NCI-H2196 (cell line): Measurements from ENCODE around the gene TP53RK.

Experiments used
- DNase-seq: peaks from one replicate; lab custom pipeline; 2025; ENCODE audit not compliant: unreplicated experiment; lab: John Stamatoyannopoulos, UW

The TP53RK gene

DNA sequence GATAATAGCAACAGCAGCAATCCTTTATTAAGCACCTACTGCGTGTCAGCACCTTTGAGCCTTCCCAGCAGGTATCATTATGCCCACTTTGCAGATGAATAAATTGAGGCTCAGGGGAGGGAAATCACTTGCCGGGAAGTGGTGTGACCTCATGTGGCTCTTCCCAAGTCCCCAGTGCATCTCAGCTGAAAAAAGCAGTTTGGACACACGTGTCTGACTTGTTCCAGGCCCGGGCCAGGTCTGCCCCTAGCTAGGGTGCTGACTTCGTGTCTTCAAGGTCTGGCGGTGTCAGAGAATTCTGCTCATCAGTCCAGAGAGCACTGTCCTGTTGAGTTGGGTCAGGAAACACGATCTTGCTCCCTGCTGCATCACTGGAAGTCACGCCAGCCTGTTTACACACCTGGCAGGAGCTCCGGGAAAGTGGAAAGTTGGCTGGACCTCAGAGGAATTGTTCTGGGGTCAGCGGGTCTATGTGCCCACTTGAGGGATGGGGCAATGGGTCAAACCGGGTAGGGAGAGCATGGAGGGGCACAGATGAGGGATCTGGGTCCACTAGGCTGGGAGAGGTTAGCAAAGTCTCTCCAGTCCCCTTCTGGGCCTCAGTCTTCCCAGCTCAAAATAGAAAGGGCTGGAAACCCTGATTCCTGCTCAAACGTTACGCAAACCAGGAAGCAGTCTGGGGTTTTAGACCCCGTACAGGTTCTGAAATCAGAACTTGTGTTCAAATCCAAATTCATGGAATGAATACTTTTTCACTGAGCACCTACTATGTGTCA is 48.5 kb downstream of the TP53RK start:
- DNase-seq, result peak; percentile 72

DNA sequence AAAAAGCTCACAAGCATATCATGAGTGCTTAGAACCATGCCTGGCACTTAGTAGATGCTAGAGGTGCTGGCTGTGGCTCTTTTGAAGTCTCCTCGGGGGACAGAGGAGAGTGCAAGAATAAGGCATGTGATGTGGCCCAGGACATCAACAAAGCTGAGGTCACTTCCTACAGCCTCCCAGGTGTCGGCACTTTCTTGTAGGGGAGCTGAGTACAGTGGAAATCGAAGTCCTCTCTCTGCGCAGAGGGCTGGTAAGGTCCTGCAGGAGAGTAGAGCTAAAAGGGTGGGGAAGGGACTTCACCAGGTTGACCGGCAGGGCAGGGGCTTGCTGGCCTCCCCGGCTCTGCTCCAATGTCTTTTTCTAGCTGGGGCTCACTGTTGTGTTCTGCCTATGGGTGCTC is 49.2 kb downstream of the TP53RK start:
- no peak for DNase-seq

DNA sequence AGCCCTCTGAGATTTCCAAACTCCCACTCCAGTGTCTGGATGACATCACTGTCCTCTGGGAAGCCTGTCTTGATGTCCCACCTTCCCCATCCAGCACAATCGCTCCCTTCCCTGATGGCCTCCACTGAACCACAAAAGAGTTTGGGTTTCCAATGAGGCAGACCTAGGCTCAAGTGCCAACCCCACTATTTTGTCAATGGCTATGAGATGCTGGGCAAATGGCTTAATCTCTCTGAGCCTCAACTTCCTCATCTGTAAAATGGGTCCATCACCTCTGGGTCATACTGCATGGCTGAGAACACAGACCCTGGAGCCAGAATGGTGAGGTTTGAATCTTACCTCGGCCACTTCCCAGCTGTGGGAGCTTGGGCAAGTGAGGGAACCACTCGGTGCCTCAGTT is 49.7 kb downstream of the TP53RK start:
- DNase-seq, result no peak

DNA sequence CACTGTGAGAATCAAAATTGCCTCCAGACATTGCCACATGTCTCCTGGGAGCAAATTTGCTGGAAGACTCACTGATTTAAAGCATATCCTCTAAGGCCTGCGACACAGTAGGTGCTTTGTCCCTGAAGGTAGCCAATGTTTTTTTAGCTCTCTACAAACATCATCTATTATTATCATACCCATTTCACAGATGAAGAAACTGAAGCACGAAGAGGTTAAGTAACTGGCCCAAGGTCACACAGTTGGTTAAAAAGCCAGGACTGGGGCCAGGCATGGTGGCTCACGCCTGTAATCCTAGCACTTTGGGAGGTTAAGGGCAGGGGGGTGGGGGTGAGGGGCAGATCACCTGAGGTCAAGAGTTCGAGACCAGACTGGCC is 50.4 kb downstream of the TP53RK start:
- no peak for DNase-seq

DNA sequence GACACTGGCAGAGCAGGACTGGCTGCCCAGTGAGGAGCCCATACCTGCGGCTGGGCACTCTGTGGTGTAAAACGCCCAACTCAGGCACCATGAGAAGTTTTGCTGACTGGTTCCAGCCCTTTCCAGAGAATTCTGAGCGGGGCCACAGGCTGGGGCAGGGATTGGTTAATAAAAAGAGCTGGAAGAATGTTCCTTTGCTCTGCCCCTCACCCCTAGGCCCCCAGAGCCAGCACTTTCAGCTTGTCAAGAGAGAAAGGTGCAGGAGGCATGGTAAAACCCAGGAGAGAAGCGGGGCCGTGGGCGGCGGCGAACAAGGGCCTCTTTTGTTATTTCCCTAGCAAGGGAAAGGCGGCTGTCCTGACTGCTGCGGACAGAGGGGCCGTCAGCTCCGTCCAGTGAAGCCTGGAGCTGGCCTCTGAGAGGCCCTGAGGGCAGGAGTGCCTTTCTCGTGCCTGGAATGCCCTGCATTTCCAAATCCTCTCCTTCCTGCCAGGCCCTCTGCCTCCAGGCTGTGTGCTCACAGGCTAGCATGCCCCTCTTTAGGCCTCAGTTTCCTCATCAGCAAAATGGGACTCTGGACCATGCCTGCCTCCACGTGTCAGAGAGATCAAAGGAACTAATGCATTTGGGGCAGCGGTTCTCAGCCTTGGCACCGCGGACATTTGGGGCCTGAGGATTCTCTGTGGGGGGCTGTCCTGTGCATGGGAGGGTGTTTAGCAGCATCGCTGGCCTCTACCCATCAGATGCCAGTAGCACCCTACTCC is 50.9 kb downstream of the TP53RK start:
- DNase-seq, result no peak

DNA sequence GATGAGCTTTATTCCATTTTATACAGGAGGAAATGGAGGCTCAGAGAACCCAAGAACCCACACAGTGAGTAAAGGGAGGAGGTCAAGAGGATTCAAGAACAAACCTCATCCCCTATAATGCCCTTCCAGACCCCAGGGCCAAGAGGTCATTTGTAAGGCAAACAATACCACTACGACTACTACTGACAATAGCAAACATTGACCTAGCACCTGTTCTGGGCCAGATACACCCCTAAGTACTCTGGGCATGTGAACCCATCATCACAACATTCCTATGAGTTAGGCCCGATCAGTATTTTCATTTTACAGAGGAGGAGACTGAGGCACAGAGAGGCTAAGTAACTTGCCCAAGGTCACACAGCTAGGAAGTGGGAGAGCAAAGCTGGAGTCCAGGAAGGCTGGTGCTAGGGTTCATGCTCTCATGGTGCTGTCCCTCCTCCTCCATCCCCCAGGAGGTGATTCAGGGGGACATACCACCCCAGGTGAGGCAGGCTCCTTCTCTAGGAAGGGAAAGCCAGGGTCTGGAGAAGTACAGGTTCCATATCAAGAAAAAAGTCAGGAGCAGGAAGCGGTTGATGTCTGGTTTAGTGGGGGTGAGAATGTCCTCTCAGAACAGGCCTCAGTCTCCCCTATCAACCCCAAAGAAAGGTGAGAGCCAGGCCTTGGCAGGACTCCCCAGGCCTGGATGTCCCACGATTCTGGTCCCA is 51.7 kb downstream of the TP53RK start:
- no peak for DNase-seq

DNA sequence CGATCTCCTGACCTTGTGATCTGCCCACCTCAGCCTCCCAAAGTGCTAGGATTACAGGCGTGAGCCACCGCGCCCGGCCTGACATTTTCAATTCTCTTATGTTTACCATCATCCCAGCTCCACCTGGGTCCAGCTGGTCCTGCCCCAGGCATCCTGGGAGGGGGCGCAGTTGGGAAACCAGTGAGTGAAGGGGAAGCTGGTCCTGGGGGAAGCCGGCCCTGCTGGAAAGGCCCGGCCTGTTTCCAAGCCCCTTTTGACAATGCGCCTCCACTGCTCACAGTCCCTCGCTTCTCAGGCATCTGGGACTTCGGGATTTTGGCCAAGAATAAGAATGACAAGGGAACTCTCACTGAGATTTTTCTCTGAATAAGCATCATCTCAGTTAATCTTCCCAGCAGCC is 52.2 kb downstream of the TP53RK start:
- DNase-seq, result no peak

DNA sequence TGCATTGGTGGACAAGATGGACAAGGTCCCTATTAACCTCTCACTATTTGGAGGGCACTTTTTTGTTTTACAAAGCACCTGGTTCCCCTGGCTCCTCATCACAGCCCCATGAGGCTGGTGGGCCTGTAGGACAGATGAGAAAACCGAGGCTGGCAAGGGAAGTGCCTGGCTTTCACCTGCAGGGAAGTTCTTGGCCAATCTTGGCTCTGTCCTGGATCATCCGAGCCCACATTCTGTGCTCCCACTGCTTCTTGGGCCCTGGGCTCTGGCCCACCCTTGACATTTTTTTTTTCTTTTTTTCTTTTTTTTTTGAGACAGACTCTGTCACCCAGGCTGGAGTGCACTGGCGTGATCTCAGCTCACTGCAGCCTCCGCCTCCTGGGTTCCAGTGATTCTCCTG is 52.7 kb downstream of the TP53RK start:
- no peak for DNase-seq

DNA sequence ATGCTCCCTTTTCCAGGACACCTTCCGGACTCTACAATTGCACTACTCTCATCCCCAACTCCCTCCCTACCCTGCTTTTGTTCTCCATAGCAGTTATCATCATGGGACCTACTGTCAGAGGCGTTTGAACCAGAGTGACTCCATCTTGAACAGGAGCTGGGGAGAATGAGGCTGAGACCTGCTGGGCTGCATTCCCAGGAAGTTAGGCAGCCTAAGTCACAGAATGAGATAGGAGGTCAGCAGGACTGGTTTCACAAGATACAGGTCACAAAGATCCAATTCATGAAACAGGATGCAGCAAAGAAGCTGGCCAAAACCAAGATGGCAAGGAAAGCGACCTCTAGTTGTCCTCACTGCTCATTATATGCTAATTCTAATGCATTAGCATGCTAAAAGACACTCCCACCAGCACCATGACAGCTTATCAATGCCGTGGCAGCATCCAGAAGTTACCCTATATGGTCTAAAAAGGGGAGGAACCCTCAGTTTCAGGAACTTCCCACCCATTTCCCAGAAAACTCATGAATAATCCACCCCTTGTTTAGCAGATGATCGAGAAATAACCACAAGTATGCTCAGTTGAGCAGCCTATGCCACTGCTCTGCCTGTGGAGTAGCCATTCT is 53.6 kb downstream of the TP53RK start:
- DNase-seq, result no peak

DNA sequence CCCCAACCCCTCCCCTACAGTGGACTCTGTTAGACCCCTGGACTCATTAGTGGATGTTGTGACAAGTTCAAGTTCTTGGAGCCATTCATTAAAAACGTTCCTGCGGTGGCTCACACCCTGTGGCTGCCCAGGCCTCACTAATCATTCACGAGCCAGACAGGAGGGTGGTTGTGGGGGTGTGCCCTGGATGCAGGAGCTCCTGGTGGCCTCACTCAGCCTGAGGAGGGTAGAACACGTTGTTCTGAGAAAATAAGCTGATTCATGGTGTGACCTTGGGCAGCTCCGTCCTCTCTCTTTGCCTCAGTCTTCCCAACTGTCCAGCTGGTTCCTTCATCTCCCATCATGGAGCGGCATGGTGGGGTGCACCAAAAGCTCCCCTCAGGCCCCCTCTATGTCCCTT is 54.7 kb downstream of the TP53RK start:
- DNase-seq, result no peak
